ENCODE data around the gene CACNB3. TPM values are rescaled to one million over a fixed set of nuclear protein-coding genes. Genes with fewer than 3 reads are reported as not detected.

CACNB3 gene
- total RNA-seq, 1 donor from 2014 or later, result 40.5 TPM

DNA sequence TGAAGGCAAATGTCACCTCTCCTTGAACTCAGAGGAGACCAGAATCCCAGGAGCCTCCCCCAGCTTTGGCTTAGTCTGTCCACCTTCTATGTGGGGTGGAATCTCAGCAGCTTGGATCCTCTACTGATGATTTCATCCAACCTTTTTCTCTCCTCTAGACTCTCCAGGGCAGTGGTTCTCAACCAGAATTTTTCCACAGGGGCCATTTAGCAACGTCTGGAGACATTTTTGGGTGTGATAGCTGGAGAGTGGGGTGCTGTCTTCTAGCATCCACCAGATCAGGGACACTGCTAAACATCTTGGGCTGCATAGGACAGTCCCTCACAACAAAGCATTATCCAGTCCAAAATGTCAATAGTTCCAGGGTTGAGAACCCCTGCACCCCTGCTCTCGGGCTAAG lies 38.1 kb downstream of the CACNB3 start:
- no peaks in the 10 kb centered on the region for H3K36me3 ChIP-seq (ENCODE audit: insufficient read depth, low read length)
- no peaks in the 10 kb centered on the region for H3K9me3 ChIP-seq (ENCODE audit: insufficient read depth, low read depth, low read length)
- H3K4me2 ChIP-seq (ENCODE audit: low read length), result no peak overlapping the region
- H2AFZ ChIP-seq (ENCODE audit: low read depth, low read length), result no peak overlapping the region
- H3K27ac ChIP-seq (ENCODE audit: low read depth, low read length), result no peak overlapping the region
- H3K4me3 Mint-ChIP-seq (ENCODE audit: unreplicated experiment), result no peak overlapping the region
- TF ChIP-seq EZH2 (IDR thresholded peaks at IDR 0.05; ENCODE audit: insufficient read depth, low read length) (no peak), CTCF (IDR thresholded peaks at IDR 0.05; ENCODE audit: insufficient read depth, low read depth, low read length) (no peak)
- H3K27me3 ChIP-seq (ENCODE audit: insufficient read depth, low read length), result no peaks in the 10 kb centered on the region
- peaks cover 3% of the 10 kb centered on the region for H3K27me3 Mint-ChIP-seq (ENCODE audit: low read depth, unreplicated experiment)
- H3K27ac Mint-ChIP-seq (ENCODE audit: unreplicated experiment), result no peak overlapping the region
- H3K36me3 Mint-ChIP-seq (ENCODE audit: low read depth, unreplicated experiment), result peaks cover 4% of the 10 kb centered on the region
- peaks cover 9% of the 10 kb centered on the region for H3K4me1 ChIP-seq (ENCODE audit: insufficient read depth, low read length)
- no peak overlapping the region for H3K9ac ChIP-seq (ENCODE audit: low read length)
- H3K4me3 ChIP-seq (ENCODE audit: insufficient read depth, low read depth, low read length), result no peak overlapping the region
- peaks cover 6% of the 10 kb centered on the region for H3K79me2 ChIP-seq (ENCODE audit: insufficient read depth, low read length)
- H4K20me1 ChIP-seq (ENCODE audit: insufficient read depth, low read length), result no peaks in the 10 kb centered on the region
- peaks cover 6% of the 10 kb centered on the region for H3K4me1 Mint-ChIP-seq (ENCODE audit: low read depth, unreplicated experiment)
- FAIRE-seq (no peak), DNase-seq (ENCODE audit: low read depth) (no peak)
- no peaks in the 10 kb centered on the region for H3K9me3 Mint-ChIP-seq (ENCODE audit: unreplicated experiment)

DNA sequence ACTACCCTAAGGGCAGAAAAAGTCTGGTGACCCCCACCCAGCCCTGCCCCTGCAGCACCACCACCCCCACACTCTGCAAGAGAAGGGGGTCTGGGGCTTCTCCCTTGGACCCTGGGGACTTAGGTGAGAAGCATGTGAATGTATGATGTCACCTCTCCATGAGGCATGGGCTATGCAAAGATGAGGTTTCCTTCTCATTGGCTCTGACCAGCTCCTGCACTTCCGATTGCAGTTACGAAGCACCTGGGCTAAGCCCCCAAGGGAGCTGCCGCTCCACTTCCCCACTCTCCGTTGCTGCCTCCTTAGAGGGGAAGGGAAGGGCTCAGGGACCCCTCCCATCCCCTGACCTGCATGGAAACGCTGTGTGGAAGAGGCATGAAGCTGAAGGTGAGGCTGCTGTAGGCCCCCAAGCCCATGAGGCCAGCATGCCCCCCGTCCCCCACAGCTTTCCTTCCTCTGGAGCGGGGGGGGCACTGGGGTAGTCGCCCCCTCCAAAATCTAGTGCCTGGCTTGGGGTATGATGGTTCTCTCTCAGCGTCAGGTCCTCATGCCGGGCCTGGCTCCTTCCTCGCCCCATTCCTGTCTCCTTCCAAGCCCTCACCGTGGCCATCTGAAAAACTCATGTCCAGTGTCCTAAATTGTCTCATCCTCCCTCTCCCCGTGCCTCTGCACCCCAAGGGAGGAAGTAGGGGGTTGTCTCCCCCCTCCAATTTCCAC lies 39.1 kb downstream of the CACNB3 start:
- Mint-ChIP-seq H3K27me3 (ENCODE audit: low read depth, unreplicated experiment) (peaks cover 4% of the 10 kb centered on the region), H3K36me3 (ENCODE audit: low read depth, unreplicated experiment) (peaks cover 6% of the 10 kb centered on the region), H3K9me3 (ENCODE audit: unreplicated experiment) (no peaks in the 10 kb centered on the region), H3K4me1 (ENCODE audit: low read depth, unreplicated experiment) (peaks cover 6% of the 10 kb centered on the region), H3K27ac (ENCODE audit: unreplicated experiment) (no peak overlapping the region), H3K4me3 (ENCODE audit: unreplicated experiment) (no peak overlapping the region)
- FAIRE-seq, result no peak
- Histone ChIP-seq H3K4me2 (ENCODE audit: low read length) (no peak overlapping the region), H3K27me3 (ENCODE audit: insufficient read depth, low read length) (peaks cover 8% of the 10 kb centered on the region), H4K20me1 (ENCODE audit: insufficient read depth, low read length) (no peaks in the 10 kb centered on the region), H2AFZ (ENCODE audit: low read depth, low read length) (no peak overlapping the region), H3K9ac (ENCODE audit: low read length) (no peak overlapping the region), H3K27ac (ENCODE audit: low read depth, low read length) (no peak overlapping the region), H3K4me3 (ENCODE audit: insufficient read depth, low read depth, low read length) (no peak overlapping the region), H3K36me3 (ENCODE audit: insufficient read depth, low read length) (no peaks in the 10 kb centered on the region), H3K79me2 (ENCODE audit: insufficient read depth, low read length) (no peaks in the 10 kb centered on the region), H3K4me1 (ENCODE audit: insufficient read depth, low read length) (peaks cover 7% of the 10 kb centered on the region), H3K9me3 (ENCODE audit: insufficient read depth, low read depth, low read length) (no peaks in the 10 kb centered on the region)
- no peak for TF ChIP-seq CTCF (IDR thresholded peaks at IDR 0.05; ENCODE audit: insufficient read depth, low read depth, low read length)
- TF ChIP-seq EZH2 (IDR thresholded peaks at IDR 0.05; ENCODE audit: insufficient read depth, low read length), result no peak
- DNase-seq (ENCODE audit: low read depth), result no peak

DNA sequence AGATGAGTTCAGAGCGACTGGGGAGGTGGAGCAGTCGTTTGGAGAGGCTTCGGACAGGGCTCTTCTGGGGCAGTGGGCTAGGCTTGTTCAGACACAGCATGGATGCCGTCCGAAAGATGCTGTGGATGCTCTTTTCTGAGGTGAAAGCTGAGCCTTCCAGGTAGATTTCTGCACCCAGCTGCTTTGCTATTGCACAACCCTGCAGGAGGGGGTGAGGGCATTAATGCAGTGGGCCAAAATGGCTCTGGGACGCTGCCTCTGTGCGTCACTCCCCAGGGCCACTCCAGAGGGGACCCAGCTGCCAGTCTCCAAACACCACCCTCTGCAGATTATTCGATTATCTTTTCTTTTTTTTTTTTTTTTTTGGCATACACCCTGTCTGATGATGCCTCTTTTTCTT lies 39.7 kb downstream of the CACNB3 start:
- Histone ChIP-seq H3K4me1 (ENCODE audit: insufficient read depth, low read length) (peaks cover 1% of the 10 kb centered on the region), H3K27me3 (ENCODE audit: insufficient read depth, low read length) (peaks cover 14% of the 10 kb centered on the region), H3K9ac (ENCODE audit: low read length) (no peak overlapping the region), H3K27ac (ENCODE audit: low read depth, low read length) (no peak overlapping the region), H4K20me1 (ENCODE audit: insufficient read depth, low read length) (no peaks in the 10 kb centered on the region), H3K36me3 (ENCODE audit: insufficient read depth, low read length) (no peaks in the 10 kb centered on the region), H3K4me3 (ENCODE audit: insufficient read depth, low read depth, low read length) (no peak overlapping the region), H3K4me2 (ENCODE audit: low read length) (no peak overlapping the region), H3K79me2 (ENCODE audit: insufficient read depth, low read length) (no peaks in the 10 kb centered on the region), H2AFZ (ENCODE audit: low read depth, low read length) (no peak overlapping the region), H3K9me3 (ENCODE audit: insufficient read depth, low read depth, low read length) (no peaks in the 10 kb centered on the region)
- Mint-ChIP-seq H3K9me3 (ENCODE audit: unreplicated experiment) (no peaks in the 10 kb centered on the region), H3K4me3 (ENCODE audit: unreplicated experiment) (no peak overlapping the region), H3K36me3 (ENCODE audit: low read depth, unreplicated experiment) (peaks cover 6% of the 10 kb centered on the region), H3K4me1 (ENCODE audit: low read depth, unreplicated experiment) (peaks cover 2% of the 10 kb centered on the region), H3K27ac (ENCODE audit: unreplicated experiment) (no peak overlapping the region), H3K27me3 (ENCODE audit: low read depth, unreplicated experiment) (peaks cover 7% of the 10 kb centered on the region)
- no peak for FAIRE-seq
- DNase-seq (ENCODE audit: low read depth), result no peak
- TF ChIP-seq EZH2 (IDR thresholded peaks at IDR 0.05; ENCODE audit: insufficient read depth, low read length), result no peak
- TF ChIP-seq CTCF (IDR thresholded peaks at IDR 0.05; ENCODE audit: insufficient read depth, low read depth, low read length), result no peak

Data from astrocyte (in vitro differentiated cells and primary cell).